HG03196 (cell line): ENCODE measurements around the gene EEA1.

ENCODE experiments used
- ATAC-seq: cut with Tn5 transposase; IDR thresholded peaks from one replicate; pipeline ENCODE4 v1.9.1; 2021; ENCODE audit not compliant: unreplicated experiment

EEA1 gene

GRCh38 chr12:92721130-92721529 lies 208.0 kb downstream of the EEA1 start:
- ATAC-seq: no peak
